Cortex of kidney (tissue), 1 donor: ENCODE data around the gene TUBB4B.
"Not testable (repeated sequence)": the region's sequence is repeated elsewhere in the genome, so short reads cannot be mapped to it uniquely, and the experiment has no call there.

Experiments
- DNase-seq: peaks from one replicate; lab custom pipeline; 2025; lab: John Stamatoyannopoulos, UW

The TUBB4B gene

DNA sequence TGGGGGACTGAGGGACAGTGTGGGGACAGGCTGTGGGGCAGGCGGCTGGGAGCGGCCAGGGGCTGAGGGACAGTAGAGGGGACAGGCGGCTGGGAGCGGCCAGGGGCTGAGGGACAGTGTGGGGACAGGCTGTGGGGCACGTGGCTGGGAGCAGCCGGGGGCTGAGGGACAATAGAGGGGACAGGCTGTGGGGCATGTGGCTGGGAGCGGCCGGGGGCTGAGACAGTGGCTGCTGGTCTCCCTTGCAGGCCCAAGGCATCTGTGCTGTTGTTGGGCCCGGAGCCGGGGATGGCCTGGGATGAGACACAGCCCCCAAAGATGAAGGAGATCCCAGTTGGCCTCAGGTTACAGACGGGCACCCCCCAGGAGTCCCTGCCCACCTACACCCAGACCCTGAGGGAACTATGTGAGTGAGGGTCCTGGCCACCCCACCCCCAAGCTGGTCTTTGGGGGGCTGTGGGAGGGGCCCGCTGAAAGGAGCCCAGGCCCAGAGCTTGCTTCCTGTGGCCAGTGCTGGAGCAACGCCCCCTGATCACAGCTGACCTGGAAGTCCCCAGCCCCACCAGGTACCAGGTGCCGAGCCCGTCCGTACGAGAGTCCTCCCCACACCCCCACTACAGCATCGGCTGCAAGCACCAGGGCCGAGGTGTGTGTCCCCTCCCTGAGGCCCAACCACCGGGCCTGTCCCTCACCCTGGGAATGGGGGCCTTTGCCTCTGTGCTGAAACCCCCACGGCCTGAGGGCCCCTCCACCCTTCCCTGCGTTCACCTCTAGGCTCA, 10.6 kb downstream of the TUBB4B start:
- no peak for DNase-seq

DNA sequence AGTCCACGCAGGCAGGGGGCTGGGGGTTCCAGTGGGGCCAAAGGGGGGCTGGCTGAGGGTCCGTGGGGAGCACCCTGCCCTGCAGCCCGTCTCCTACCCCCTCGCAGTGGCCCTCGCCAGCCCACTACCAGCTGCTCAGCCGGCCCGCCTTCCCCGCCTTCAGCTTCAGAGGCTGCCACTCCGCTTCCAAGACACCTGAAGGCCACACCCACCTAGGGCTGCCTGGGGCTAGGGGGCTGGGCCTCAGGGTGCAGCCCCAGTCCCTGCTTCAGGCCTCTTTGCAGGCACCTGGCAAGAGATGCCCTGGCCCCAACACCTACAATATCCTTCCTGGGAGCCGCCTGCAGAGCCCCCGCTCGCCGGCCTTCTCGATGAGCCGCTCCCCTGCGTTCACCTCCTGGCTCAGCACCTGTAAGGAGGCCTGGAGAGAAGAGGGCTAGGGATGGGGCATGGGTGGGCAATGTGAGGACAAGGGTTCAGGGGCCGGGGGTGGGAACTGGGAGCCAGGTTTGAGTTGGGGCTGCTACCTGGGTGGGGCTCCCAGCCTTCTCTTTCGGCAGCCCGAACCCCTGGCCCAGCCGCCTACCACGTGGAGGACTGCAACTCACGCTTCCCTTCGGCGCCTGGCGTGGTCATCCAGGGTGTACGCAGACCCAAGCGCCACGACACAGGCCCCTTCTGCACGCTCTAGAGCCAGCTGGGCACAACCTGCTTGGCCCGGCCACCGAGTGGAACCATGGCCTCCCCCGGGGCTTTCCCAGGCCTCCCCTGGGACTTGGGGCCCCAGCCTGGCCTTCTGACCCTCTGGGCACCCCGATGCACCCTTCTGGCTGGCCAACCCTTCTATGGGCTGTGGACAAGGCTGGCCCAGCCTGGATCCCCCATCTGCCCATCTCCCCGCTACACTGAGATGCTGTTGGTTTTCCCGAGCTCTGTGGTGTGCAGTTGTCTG, 11.7 kb downstream of the TUBB4B start:
- no peak for DNase-seq

DNA sequence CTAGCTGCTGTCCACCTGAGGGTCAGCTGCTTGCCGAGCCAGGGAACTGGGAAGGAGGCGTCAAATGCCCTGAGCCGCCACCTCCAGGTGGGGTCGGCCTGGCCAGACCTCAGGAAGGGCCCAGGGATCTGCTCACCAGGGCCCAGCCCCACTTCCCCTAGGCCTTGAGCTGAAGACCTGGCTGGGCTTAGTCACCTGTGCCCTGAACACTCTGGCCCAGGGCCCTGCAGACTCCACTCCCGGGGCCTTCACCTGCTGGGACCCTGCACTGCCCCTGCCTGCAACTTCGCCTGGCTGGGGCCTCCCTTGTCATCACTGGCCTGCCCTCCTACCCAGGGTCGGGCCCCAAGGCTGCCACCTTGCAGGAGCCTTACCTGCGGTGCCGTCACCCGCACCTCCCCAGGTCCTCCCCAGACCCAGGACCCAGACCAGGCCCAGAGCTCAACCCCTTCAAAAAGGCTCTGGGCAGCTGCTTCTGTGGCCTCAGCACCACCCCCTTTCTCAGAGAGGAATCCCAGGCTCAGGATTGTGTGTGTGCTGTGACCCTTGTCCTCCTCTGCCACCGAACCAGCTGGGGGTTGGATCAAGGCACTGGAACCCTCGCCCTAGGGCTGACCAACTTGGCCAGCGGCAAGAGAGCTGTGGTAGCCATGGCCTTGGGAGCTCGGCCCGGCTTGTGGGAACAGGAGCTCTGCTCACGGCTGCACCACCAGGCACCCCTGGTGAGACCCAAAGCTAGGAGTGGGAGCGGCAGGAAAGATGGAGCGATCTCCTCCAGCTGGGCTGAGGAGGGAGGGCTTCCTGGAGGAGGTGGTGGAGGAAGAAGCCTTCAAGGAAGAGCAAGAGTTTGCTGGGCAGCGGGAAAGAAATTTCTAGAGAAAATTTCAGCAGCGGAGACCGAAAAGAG, 12.9 kb downstream of the TUBB4B start:
- no peak for DNase-seq

DNA sequence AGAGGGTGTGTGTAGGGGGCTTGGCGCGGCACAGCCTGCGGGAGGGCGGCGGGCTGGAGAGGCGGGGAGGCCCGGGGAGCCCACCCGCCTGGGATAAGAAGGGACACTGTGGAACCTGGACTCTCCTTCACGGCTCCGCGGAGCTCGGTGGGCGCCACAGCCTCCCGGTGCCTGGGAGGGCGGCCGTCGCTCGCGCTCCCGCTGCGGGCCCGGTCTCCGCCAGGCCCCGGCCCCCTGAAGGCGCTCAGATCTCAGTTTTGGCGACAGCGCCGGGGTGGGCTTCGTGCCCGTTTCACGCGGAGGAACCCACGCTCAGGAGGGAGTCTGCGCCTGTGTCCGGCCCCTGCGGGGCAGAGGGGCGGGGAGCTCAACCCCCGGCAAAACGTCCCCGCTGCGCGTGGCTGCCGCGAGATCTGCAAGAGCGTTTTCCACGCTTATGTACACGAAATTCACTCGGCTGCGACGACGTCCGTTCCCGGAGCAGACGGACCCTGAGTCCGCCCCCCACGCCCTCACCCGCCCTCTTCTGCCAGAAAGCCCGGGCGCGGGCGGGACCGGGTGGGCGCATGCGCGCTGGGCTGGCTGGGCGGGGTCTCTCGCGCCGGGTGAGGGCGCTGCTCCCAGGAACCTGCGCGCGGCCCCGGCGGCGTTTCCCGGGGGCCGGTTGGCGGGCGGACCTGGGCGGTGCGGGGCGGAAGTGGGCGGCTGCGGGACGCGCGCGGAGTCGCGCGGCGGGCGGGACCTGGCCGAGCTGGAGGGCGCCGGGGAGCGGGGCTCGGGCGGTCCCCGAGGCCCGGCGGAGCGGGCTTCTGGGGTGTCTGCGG, 13.7 kb downstream of the TUBB4B start, which contains the start of gene NELFB:
Gene NELFB, plus strand, starts transcription at position 704 of the 824 bp plus-strand sequence.
- DNase-seq, result peak; percentile 87

DNA sequence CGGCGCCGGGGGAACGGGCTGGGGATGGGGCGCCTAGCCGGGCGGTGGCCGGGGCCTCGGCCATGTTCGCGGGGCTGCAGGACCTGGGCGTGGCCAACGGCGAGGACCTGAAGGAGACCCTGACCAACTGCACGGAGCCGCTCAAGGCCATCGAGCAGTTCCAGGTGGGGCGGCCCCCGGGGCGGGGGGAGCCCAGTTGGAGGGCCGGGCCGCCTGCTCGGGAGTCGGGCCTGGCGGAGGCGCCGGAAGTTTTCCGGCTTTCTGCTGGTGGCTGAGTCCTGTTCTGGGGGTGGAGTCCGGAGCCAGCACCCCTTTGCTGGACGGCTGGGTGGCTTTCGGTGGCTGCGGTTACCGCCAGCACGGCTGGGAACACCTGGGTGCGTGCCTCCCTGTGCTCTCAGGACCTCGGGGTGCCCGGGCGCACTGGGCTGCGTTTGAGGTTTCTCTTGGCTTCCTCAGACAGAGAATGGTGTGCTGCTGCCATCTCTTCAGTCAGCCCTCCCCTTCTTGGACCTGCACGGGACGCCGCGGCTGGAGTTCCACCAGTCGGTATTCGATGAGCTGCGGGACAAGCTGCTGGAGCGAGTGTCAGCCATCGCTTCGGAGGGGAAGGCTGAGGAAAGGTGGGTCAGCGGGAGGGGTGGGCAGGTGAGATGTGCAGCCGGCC, 14.5 kb downstream of the TUBB4B start:
- no peak for DNase-seq

DNA sequence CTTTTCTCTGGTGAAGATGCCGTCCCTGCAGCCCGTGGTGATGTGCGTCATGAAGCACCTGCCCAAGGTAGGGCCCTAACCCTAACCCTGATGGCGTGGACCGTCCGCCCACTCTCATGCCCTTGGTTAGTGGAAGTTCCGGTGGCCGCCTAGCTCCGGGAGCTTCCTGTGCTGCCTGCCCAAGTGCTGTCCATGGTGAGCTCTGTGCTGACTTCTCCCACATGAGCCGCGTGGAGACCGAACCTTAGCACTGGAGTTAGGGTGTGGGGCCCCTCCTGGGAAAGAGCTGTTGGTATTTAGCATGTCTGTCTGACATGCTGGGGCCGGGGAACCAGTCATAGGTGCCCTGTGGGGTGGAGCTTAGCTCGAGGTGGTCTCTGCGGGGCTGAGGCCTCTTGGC, 15.3 kb downstream of the TUBB4B start:
- DNase-seq, result no peak

DNA sequence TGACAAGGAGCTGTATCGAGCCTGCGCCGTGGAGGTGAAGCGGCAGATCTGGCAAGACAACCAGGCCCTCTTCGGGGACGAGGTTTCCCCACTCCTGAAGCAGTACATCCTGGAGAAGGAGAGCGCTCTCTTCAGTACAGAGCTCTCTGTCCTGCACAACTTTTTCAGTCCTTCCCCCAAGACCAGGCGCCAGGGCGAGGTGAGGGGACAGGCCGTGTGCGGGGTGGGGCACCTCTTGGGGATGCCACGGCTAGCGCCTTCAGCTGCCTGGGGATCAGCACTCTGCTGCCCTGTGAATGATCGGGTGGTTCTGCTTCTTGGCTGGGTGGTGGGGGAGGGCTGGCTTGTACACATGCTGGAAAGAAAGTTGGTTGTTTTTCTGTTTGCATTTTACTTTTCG, 15.8 kb downstream of the TUBB4B start:
- DNase-seq, result no peak

DNA sequence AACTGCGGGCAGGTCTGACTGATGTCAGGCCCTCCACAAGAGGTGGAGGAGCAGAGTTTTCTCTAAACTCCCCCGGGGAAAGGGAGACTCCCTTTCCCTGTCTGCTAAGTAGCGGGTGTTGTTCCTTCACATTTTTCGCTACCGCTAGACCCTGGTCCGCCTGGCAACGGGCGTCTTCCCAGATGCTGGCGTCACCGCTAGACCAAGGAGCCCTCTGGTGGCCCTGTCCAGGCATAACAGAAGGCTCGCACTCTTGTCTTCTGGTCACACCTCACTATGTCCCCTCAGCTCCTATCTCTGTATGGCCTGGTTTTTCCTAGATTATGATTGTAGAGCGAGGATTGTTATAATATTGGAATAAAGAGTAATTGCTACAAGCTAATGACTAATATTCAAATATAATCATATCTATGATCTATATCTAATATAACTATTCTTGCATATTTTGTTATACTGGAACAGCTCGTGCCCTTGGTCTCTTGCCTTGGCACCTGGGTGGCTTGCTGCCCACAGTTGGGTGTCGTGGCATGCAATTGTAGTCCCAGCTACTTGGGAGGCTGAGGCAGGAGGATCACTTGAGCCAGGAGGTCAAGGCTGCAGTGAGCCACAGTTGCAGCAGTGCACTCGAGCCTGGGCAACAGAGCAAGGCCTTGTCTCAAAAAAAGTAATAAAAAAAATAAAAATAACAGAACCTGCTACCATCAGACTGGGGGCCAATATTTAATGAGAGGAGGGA, 21.3 kb downstream of the TUBB4B start:
- DNase-seq, result not testable (repeated sequence)

DNA sequence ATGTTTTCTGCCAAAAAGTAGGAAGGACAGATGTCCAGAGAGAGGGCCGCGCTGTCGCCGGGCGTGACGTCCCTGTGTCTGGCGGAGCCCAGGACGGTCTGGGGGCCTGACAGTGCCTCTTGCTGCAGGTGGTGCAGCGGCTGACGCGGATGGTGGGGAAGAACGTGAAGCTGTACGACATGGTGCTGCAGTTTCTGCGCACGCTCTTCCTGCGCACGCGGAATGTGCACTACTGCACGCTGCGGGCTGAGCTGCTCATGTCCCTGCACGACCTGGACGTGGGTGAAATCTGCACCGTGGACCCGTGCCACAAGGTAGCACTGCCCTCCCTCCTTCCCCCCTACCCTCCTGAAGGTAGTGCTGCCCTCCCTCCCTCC, 21.8 kb downstream of the TUBB4B start:
- DNase-seq, result no peak

DNA sequence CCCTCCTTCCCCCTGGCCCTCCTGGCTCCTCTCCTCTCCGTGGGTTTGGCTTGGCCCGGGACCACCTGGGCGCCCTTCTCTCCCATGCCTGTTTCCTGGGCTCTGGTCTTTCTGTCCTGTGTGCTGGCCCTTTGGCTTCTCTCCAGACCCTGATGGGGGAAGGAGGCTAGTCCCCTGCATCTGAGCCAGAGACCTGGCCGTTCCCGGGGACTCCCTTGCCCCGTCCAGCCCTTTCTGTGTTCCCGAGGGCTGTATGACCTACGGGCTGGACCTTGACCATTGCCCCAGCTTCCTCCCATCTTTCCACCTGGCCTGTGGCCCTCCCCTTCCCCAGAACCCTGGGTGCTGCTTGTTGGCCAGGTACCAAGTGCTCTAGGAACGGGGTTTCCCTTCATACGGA, 22.4 kb downstream of the TUBB4B start:
- DNase-seq, result no peak

DNA sequence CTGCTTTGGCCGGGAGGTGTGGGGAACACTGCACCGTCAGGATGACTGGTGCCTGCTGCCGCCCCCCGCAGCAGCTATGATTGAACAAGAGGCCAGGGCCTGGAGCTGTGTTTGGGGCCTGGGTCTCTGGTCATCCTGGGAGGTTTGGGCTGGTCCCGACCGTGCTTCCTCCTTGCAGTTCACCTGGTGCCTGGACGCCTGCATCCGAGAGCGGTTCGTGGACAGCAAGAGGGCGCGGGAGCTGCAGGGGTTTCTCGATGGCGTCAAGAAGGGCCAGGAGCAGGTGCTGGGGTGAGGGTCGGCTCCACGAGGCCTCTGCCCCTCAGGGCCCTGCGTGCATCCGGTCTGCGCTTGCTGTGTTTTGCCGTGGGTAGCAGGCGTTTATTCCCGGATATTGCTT, 23.0 kb downstream of the TUBB4B start:
- DNase-seq, result no peak

DNA sequence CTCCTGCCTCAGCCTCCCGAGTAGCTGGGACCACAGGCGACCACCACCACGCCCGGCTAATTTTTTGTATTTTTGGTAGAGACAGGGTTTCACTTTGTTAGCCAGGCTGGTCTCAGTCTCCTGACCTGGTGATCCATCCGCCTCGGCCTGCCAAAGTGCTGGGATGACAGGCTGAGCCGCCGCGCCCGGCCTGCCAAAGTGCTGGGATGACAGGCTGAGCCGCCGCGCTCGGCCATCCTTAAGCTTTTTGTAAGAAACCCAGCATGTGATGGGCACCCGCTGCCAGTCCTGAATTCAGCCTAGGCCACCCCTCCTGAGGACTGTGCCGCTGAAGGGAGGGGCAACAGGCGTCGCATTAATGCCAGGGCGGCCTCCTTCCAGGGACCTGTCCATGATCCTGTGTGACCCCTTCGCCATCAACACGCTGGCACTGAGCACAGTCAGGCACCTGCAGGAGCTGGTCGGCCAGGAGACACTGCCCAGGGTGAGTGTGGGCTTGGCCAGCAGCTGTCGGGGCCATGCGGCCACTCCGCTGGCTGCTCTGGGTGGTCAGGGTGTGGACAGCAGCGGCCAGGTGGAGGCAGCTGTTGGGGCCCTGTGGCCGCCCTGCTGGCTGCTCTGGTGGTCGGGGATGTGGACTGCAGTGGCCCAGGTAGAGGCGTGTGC, 24.5 kb downstream of the TUBB4B start:
- DNase-seq, result no peak

DNA sequence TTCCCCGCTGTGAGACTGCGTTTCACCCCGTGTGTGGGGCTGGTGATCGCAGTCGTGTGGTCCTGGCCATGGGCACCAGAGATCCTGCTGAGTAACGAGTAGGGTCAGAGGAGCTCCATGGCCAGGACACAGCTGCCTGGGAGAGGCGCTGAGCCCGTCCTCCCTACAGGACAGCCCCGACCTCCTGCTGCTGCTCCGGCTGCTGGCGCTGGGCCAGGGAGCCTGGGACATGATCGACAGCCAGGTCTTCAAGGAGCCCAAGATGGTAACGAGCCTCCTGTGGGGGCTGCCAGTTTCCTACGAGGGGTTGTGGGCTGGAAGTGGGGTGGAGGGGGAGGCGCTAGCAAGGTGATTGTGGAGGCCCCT, 25.1 kb downstream of the TUBB4B start:
- DNase-seq, result no peak

DNA sequence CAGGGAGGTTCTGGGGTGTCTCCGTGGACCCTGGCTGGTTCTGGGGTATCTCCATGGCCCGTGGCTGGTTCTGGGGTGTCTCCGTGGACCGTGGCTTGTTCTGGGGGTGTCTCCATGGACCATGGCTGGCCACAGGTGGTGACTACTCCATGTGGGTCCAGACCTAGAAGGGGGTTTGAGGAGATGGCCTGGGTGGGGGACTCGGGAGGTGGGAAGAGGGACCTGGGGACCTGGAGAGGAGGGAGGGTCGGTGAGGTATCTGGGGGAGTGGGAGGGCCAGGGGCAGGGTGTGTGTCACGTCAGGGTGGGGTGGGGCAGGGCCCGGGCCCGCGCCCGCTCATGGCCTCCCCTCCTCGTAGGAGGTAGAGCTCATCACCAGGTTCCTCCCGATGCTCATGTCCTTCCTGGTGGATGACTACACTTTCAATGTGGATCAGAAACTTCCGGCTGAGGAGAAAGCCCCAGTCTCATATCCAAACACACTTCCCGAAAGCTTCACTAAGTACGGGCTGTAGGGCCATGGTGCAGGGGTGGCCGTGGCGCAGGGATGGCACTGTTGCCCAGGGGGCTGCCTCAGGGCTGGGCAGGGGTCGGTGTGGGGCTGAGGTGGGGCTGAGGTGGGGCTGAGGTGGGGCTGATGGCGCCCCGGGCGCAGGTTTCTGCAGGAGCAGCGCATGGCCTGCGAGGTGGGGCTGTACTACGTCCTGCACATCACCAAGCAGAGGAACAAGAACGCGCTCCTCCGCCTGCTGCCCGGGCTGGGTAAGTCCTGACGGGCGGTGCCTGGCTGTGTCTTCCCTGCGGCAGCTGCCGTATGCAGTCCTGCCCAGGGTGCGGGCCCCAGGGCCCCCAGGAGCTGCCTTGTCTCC, 25.7 kb downstream of the TUBB4B start:
- DNase-seq, result no peak

DNA sequence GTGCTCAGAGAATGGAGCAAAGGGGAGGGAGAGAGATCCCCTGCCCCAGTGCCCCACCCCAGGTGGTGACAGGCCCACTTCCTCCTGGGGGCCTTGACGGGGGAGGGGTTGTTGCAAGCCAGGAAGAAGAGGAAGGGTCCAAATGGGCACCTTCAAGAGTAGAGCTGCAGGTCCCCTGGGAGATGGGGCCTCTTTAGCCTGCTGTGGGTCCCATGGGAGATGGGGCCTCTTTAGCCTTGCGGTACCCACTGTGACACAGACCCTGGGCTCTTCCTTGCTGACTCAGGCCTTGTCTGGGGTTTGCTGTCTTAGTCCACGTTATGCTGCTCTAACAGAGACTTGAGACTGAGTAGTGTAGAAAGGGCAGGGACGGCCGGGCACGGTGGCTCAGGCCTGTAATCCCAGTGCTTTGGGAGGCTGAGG, 26.9 kb downstream of the TUBB4B start:
- DNase-seq, result no peak

DNA sequence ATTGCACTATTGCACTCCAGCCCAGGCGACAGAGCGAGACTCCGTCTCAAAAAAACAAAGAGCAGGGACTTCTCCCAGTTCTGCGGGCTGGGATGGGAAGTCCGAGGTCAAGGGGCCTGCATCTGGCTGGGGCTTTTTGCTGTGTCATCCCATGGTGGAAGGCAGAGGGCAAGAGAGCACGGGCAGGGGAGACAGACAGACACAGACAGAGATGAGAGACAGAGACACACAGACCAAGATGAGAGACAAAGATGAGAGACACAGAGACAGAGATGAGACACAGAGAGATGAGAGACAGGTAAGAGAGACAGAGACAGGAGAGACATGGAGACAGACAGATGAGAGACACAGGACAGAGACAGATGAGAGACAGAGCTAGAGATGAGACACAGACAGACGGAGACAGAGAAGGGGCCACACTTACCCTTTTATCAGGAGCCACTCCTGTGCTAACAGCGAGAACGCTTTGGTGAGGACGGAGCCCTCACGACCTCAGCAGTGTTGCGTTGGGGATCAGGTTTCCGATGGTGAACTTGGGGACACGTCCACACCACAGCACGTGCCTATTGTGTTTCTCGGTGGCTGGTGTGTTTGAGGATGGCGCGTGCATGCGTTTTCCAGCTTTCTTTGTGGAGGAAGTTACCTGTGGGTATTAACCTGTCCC, 27.6 kb downstream of the TUBB4B start:
- DNase-seq, result no peak

DNA sequence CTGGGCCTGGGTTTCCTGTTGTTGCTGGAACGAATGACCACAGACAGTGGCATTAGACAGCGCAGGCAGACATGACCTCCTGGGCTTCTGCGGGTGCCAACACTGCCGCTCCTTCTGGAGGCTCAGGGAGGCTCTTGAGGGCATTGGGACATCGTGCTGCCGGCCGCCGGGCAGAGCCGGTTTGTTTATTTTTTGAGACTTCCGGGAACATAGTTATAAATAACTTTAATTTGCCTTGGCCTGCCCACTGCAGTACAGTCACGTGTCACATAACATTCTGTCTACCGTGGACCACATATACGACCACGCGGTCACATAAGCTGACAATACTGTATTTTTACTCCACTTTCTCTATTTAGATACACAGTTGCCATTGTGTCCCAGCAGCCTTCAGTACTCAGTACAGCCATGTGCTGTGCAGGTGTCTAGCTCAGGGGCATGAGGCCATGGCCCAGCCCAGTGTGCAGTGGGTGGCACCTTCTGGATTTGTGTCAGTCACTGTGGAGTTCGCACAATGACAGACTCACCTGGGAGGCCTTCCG, 28.2 kb downstream of the TUBB4B start:
- no peak for DNase-seq
